ENCODE results near the gene KCND2.
"Not testable (repeated sequence)": the region's sequence is repeated elsewhere in the genome, so short reads cannot be mapped to it uniquely, and the experiment has no call there.

KCND2 gene

GRCh38 chr7:120502825-120503224 lies 229.8 kb downstream of the KCND2 start:
- no peak for DNase-seq

GRCh38 chr7:120504386-120504785 lies 231.4 kb downstream of the KCND2 start:
- no peak for DNase-seq

GRCh38 chr7:120505770-120506169 lies 232.8 kb downstream of the KCND2 start:
- no peak for DNase-seq

- DNase-seq, result no peak
These were observed 239.7 kb downstream of the KCND2 start for GRCh38 chr7:120512701-120513100.

GRCh38 chr7:120519224-120519623 lies 246.2 kb downstream of the KCND2 start:
- no peak for DNase-seq

- no peak for DNase-seq
These were observed 249.1 kb downstream of the KCND2 start for GRCh38 chr7:120521761-120522737.

GRCh38 chr7:120523985-120524384 lies 251.0 kb downstream of the KCND2 start:
- DNase-seq, result no peak

GRCh38 chr7:120526902-120527509 lies 254.0 kb downstream of the KCND2 start:
- DNase-seq, result no peak

- DNase-seq, result no peak
These were observed 256.8 kb downstream of the KCND2 start for GRCh38 chr7:120529736-120530135.

- no peak for DNase-seq
These were observed 265.4 kb downstream of the KCND2 start for GRCh38 chr7:120538335-120538734.

- DNase-seq, result no peak
These were observed 266.3 kb downstream of the KCND2 start for GRCh38 chr7:120539321-120539720.

GRCh38 chr7:120547605-120548004 lies 274.6 kb downstream of the KCND2 start:
- DNase-seq, result no peak

- no peak for DNase-seq
These were observed 277.6 kb downstream of the KCND2 start for GRCh38 chr7:120550494-120551048.

GRCh38 chr7:120553491-120553890 lies 280.5 kb downstream of the KCND2 start:
- no peak for DNase-seq

- DNase-seq, result no peak
These were observed 282.1 kb downstream of the KCND2 start for GRCh38 chr7:120554960-120555571.

GRCh38 chr7:120564145-120564544 lies 291.2 kb downstream of the KCND2 start:
- no peak for DNase-seq

GRCh38 chr7:120567204-120567603 lies 294.2 kb downstream of the KCND2 start:
- DNase-seq, result no peak

GRCh38 chr7:120578657-120579056 lies 305.7 kb downstream of the KCND2 start:
- DNase-seq, result not testable (repeated sequence)

GRCh38 chr7:120582916-120583315 lies 309.9 kb downstream of the KCND2 start:
- no peak for DNase-seq

- no peak for DNase-seq
These were observed 311.1 kb downstream of the KCND2 start for GRCh38 chr7:120583899-120584586.

GRCh38 chr7:120586571-120586970 lies 313.6 kb downstream of the KCND2 start:
- no peak for DNase-seq

- no peak for DNase-seq
These were observed 314.3 kb downstream of the KCND2 start for GRCh38 chr7:120587243-120587642.

- no peak for DNase-seq
These were observed 315.4 kb downstream of the KCND2 start for GRCh38 chr7:120588416-120588815.
